ENCODE data around the gene HSPH1.

- TF ChIP-seq PATZ1 (CRISPR knock-in tag; IDR thresholded peaks at IDR 0.05; ENCODE audit: borderline replicate concordance) (no peak), CREB5 (CRISPR knock-in tag; IDR thresholded peaks at IDR 0.05; ENCODE audit: low read depth) (no peak)
Observed at GRCh38 chr13:31119526-31119925, 42.2 kb downstream of the HSPH1 start.

Measured in SK-N-SH treated with all-trans-retinoic acid at 6 μM for 48 hours (cell line).